Measurements from ENCODE around the gene COL18A1.

COL18A1 gene

DNA sequence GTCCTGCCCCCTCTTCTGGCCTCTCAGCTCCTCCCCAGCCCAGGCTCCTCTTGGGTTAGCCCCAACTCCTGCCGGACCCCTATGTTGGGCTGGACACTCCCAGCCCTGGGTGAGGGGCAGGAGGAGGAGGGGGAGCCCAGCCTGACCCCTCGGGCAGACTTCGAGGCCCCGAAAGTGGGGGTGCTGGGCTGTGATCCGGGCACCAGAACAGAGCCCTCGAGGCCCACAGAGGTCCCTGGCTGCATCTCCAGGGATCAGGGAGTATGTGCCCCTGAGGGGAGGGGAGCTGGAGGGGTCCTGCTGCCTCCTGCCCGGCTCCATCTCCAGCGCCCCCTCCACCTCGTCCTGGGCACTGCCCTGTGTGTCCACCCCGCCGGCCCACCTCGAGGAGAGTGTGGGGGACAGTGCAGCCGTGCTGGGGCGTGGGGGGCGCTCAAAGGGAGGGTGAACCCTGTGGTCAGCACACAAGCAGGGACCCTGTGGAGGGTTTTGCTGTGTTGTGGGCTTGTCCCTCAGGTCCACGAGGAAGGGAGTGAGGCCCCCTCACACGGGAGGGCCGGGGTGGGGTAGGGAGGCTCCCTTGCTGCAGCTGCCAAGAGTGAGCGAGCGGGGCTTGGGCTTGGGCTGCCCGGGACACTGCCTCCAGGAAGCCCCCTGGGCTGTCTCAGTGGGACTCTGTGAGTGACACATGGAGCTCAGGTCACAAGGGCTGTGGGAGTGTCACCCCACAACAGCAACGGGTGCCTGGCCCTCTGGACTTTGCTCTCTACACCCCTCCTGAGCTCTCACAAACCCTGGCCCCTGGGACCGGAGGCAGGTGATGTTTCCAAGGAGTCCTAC lies 54.4 kb downstream of the COL18A1 start:
- H3K4me3 ChIP-seq (ENCODE audit: low read depth, low read length): no peak overlapping the region
- DNase-seq (ENCODE audit: low read depth): no peak
- TF ChIP-seq MYC (IDR thresholded peaks at IDR 0.05; ENCODE audit: low read depth, low read length): no peak
- TF ChIP-seq, protein P1, sequence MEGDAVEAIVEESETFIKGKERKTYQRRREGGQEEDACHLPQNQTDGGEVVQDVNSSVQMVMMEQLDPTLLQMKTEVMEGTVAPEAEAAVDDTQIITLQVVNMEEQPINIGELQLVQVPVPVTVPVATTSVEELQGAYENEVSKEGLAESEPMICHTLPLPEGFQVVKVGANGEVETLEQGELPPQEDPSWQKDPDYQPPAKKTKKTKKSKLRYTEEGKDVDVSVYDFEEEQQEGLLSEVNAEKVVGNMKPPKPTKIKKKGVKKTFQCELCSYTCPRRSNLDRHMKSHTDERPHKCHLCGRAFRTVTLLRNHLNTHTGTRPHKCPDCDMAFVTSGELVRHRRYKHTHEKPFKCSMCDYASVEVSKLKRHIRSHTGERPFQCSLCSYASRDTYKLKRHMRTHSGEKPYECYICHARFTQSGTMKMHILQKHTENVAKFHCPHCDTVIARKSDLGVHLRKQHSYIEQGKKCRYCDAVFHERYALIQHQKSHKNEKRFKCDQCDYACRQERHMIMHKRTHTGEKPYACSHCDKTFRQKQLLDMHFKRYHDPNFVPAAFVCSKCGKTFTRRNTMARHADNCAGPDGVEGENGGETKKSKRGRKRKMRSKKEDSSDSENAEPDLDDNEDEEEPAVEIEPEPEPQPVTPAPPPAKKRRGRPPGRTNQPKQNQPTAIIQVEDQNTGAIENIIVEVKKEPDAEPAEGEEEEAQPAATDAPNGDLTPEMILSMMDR (IDR thresholded peaks at IDR 0.05; ENCODE audit: low read depth, low read length): no peak
- no peak for TF ChIP-seq POLR2A (IDR thresholded peaks at IDR 0.05; ENCODE audit: extremely low read depth, insufficient read length)
- TF ChIP-seq, protein P2, sequence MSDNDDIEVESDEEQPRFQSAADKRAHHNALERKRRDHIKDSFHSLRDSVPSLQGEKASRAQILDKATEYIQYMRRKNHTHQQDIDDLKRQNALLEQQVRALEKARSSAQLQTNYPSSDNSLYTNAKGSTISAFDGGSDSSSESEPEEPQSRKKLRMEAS (IDR thresholded peaks at IDR 0.05; ENCODE audit: low read depth, low read length): no peak

- no peak overlapping the region for H3K4me3 ChIP-seq (ENCODE audit: low read depth, low read length)
- DNase-seq (ENCODE audit: low read depth): no peak
- TF ChIP-seq POLR2A (IDR thresholded peaks at IDR 0.05; ENCODE audit: extremely low read depth, insufficient read length) (no peak), MYC (IDR thresholded peaks at IDR 0.05; ENCODE audit: low read depth, low read length) (no peak)
- TF ChIP-seq, protein P1 (IDR thresholded peaks at IDR 0.05; ENCODE audit: low read depth, low read length): no peak
- TF ChIP-seq, protein P2 (IDR thresholded peaks at IDR 0.05; ENCODE audit: low read depth, low read length): no peak
Measured at GRCh38 chr21:45460011-45460565, 55.1 kb downstream of the COL18A1 start.

- no peak for TF ChIP-seq MYC (IDR thresholded peaks at IDR 0.05; ENCODE audit: low read depth, low read length)
- TF ChIP-seq, protein P2 (IDR thresholded peaks at IDR 0.05; ENCODE audit: low read depth, low read length): no peak
- TF ChIP-seq, protein P1 (IDR thresholded peaks at IDR 0.05; ENCODE audit: low read depth, low read length): no peak
- TF ChIP-seq POLR2A (IDR thresholded peaks at IDR 0.05; ENCODE audit: extremely low read depth, insufficient read length): no peak
- no peak overlapping the region for H3K4me3 ChIP-seq (ENCODE audit: low read depth, low read length)
- DNase-seq (ENCODE audit: low read depth): peak; percentile 20
Measured at GRCh38 chr21:45460611-45461368, 55.8 kb downstream of the COL18A1 start.

- no peak overlapping the region for H3K4me3 ChIP-seq (ENCODE audit: low read depth, low read length)
- no peak for DNase-seq (ENCODE audit: low read depth)
- TF ChIP-seq, protein P1 (IDR thresholded peaks at IDR 0.05; ENCODE audit: low read depth, low read length): no peak
- TF ChIP-seq POLR2A (IDR thresholded peaks at IDR 0.05; ENCODE audit: extremely low read depth, insufficient read length): no peak
- TF ChIP-seq MYC (IDR thresholded peaks at IDR 0.05; ENCODE audit: low read depth, low read length): no peak
- TF ChIP-seq, protein P2 (IDR thresholded peaks at IDR 0.05; ENCODE audit: low read depth, low read length): no peak
Measured at GRCh38 chr21:45461369-45461750, 56.4 kb downstream of the COL18A1 start.

GRCh38 chr21:45461806-45462341 lies 56.9 kb downstream of the COL18A1 start:
- no peak for TF ChIP-seq MYC (IDR thresholded peaks at IDR 0.05; ENCODE audit: low read depth, low read length)
- TF ChIP-seq, protein P2 (IDR thresholded peaks at IDR 0.05; ENCODE audit: low read depth, low read length): no peak
- TF ChIP-seq POLR2A (IDR thresholded peaks at IDR 0.05; ENCODE audit: extremely low read depth, insufficient read length): no peak
- TF ChIP-seq, protein P1 (IDR thresholded peaks at IDR 0.05; ENCODE audit: low read depth, low read length): no peak
- DNase-seq (ENCODE audit: low read depth): no peak
- H3K4me3 ChIP-seq (ENCODE audit: low read depth, low read length): no peak overlapping the region

All from NB4 (cell line).